ENCODE data around the gene GRIPAP1. TPM values are rescaled to one million over a fixed set of nuclear protein-coding genes. Genes with fewer than 3 reads are reported as not detected.

The GRIPAP1 gene
- total RNA-seq, 1 experiment from 2014 or later: 15.3 TPM

GRCh38 chrX:48958635-48959094 is 43.4 kb downstream of the GRIPAP1 start:
- DNase-seq (ENCODE audit: low spot score): no peak

- DNase-seq (ENCODE audit: low spot score): peak; percentile 98
Measured at GRCh38 chrX:48957827-48958634, 44.0 kb downstream of the GRIPAP1 start.

GRCh38 chrX:48957477-48957826 is 44.6 kb downstream of the GRIPAP1 start, which contains the start of gene OTUD5:
TSS of gene OTUD5 (minus strand) at chrX:48957607. CDS start at chrX:48957570, 37 bp downstream.
- no peak for DNase-seq (ENCODE audit: low spot score)

- DNase-seq (ENCODE audit: low spot score): no peak
Measured at GRCh38 chrX:48956728-48957414, 45.2 kb downstream of the GRIPAP1 start.

GRCh38 chrX:48948589-48948988 is 53.5 kb downstream of the GRIPAP1 start:
- no peak for DNase-seq (ENCODE audit: low spot score)

- peak; percentile 30 for DNase-seq (ENCODE audit: low spot score)
Measured at GRCh38 chrX:48945517-48946348, 56.3 kb downstream of the GRIPAP1 start.

GRCh38 chrX:48942895-48943294 is 59.2 kb downstream of the GRIPAP1 start:
- no peak for DNase-seq (ENCODE audit: low spot score)

- DNase-seq (ENCODE audit: low spot score): no peak
Measured at GRCh38 chrX:48940404-48940955, 61.6 kb downstream of the GRIPAP1 start.

GRCh38 chrX:48939524-48940228 is 62.4 kb downstream of the GRIPAP1 start:
- DNase-seq (ENCODE audit: low spot score): no peak

GRCh38 chrX:48938721-48939425 is 63.2 kb downstream of the GRIPAP1 start:
- no peak for DNase-seq (ENCODE audit: low spot score)

- peak; percentile 75 for DNase-seq (ENCODE audit: low spot score)
Measured at GRCh38 chrX:48937054-48937907, 64.8 kb downstream of the GRIPAP1 start.

GRCh38 chrX:48936429-48937053 is 65.5 kb downstream of the GRIPAP1 start:
- DNase-seq (ENCODE audit: low spot score): no peak

GRCh38 chrX:48935301-48935670 is 66.8 kb downstream of the GRIPAP1 start:
- DNase-seq (ENCODE audit: low spot score): no peak

- DNase-seq (ENCODE audit: low spot score): no peak
Measured at GRCh38 chrX:48934581-48935300, 67.3 kb downstream of the GRIPAP1 start.

- no peak for DNase-seq (ENCODE audit: low spot score)
Measured at GRCh38 chrX:48933757-48934156, 68.3 kb downstream of the GRIPAP1 start.

- DNase-seq (ENCODE audit: low spot score): no peak
Measured at GRCh38 chrX:48927736-48928382, 74.2 kb downstream of the GRIPAP1 start.

GRCh38 chrX:48927123-48927522 is 74.9 kb downstream of the GRIPAP1 start:
- no peak for DNase-seq (ENCODE audit: low spot score)

GRCh38 chrX:48924270-48924669 is 77.8 kb downstream of the GRIPAP1 start:
- no peak for DNase-seq (ENCODE audit: low spot score)
